Activated naive CD4-positive, alpha-beta T cell (primary cell): ENCODE measurements around the gene ARGLU1.
A peak's percentile ranks its signal among the peaks of the same experiment; 100 is the strongest.
"Not testable (repeated sequence)": the region's sequence is repeated elsewhere in the genome, so short reads cannot be mapped to it uniquely, and the experiment has no call there.

Experiments
- DNase-seq, 4 experiments: peaks; one replicate each; lab custom pipeline; 2025; lab: John Stamatoyannopoulos, UW

Gene ARGLU1, protein sequence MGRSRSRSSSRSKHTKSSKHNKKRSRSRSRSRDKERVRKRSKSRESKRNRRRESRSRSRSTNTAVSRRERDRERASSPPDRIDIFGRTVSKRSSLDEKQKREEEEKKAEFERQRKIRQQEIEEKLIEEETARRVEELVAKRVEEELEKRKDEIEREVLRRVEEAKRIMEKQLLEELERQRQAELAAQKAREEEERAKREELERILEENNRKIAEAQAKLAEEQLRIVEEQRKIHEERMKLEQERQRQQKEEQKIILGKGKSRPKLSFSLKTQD

GRCh38 chr13:106567474-106568298 lies at the start of gene ARGLU1:
Gene ARGLU1 (minus strand): TSS chr13:106568137. CDS start chr13:106567919, 218 bp downstream.
- peak; percentile 87 to 98 (median 92) for DNase-seq

DNA sequence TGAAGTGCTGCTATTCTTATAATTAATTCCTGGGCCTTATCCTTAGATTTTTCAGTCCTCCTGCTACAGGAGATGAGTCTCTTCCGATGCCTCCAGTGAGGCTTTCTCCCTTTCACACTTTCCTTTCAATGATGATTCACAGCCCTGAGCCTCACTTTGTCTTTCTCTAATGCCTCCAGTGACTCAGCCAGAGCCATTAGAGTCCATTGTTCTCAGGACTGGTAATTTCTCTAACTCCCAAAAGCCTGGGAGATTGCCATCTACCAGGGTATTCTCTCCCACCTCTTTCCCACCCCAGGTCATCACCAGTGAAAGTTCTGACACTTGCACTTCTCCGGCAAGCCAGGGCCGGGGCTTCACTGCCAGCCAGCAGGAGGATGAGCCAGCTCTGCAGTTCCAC lies 49.6 kb upstream of the ARGLU1 start:
- no peak for DNase-seq

GRCh38 chr13:106616729-106617128 lies 48.8 kb upstream of the ARGLU1 start:
- DNase-seq, result no peak

DNA sequence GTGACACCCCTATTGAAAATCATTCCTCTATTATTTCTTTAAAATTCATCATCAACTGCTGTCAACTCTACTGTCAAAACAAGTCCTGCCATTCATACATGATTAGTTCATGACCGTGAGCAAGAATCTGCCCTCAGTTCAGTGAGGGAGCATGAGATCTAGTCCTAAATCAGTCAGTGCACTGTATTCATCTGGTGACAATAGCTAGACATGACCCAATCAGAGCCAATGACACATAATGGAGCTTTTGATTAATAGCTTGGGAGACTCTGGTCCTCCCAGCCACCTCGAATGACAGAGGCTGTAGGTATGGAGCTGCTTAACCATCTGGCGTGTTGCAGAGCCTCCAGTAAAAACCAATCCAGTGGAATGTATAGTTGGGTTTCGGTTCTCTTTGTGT lies 46.9 kb upstream of the ARGLU1 start:
- DNase-seq, result no peak

DNA sequence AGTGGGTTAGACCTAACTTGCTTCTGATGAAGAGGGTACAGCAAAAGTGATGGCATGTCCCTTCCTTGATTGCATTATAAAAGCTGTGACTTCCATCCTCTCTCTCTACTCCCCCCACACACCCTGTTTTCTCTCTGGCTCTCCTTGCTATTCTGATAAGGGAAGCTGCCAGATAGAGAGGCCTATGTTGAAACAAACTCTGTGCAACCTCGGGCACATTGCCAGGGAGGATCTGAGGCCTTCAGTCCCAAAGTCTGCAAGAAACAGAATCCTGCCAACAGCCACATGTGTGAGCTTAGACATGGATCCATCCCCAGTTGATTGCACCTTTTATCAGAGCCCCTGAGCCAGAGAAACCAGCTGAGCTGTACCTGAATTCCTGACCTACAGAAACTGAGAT lies 44.8 kb upstream of the ARGLU1 start:
- DNase-seq, result no peak

DNA sequence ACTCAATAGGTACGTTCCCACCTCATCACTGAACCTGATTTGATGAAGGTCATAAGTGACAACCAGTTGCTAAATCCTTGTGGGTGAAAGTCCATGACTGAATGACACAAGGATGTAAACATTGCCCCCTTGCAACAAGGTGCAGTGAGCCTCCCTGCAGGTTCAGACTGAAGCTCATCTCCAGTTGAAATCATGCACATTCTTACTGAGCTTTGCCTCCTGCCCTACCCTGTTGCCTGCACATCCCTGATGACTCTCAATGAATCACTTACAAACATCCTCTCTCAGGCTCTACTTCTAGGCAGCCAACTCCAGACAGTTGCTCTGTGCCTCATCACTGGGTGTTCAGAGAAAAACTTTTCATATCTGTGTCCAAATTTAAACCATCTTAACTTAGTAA lies 42.5 kb upstream of the ARGLU1 start:
- no peak for DNase-seq

GRCh38 chr13:106609116-106609515 lies 41.2 kb upstream of the ARGLU1 start:
- DNase-seq, result no peak

- no peak for DNase-seq
These were observed 35.6 kb upstream of the ARGLU1 start for GRCh38 chr13:106603546-106603945.

DNA sequence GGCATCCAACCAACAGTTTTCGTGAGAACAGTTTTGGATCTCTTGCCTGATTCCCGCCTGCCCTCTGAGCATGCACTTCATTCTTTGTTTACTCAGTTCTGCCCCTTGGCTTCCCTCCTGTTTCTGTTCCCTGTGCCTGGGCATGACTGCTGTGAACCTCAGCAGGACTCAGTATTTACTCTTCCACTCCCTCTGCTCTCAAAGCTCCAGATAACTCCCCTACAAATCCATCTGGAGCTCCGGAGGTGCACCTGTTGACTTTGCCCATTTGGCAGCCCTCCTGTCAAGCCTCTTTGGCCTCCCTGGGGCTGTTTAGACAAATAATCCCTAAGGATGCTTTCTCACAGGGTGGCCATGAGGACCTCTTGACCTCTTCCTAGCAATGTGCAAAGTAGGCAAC lies 34.2 kb upstream of the ARGLU1 start:
- no peak for DNase-seq

DNA sequence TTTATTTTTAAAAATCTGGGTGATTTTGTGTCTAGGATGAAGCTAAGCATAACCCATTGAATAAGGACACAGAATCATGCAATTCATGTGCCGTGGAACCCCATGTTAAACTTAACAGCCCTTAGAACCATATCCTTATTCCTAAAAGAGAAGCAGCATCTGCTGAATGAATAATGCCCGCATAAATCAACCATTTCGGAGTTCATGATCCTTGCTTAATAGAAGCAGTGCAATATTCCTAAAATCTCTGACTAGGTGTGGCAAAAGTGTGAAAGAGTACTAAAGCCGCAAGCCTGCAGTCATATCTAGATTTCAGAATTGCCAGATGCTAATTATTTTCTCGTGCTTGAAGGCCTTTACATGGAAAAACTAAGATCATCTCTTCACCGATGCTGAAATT lies 33.6 kb upstream of the ARGLU1 start:
- DNase-seq, result no peak

DNA sequence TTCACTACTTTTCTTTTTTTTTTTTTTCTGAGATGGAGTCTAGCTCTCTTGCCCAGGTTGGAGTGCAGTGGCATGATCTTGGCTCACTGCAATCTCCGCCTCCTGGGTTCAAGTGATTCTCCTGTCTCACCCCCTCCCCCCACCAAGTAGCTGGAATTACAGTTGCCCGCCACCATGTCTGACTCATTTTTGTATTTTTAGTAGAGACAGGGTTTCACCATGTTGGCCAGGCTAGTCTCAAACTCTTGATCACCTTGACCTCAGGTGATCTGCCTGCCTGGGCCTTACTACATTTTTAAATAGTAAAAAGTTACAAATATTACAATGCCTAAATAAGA lies 32.8 kb upstream of the ARGLU1 start:
- not testable (repeated sequence) for DNase-seq

- DNase-seq, result no peak
These were observed 32.2 kb upstream of the ARGLU1 start for GRCh38 chr13:106599875-106600797.

DNA sequence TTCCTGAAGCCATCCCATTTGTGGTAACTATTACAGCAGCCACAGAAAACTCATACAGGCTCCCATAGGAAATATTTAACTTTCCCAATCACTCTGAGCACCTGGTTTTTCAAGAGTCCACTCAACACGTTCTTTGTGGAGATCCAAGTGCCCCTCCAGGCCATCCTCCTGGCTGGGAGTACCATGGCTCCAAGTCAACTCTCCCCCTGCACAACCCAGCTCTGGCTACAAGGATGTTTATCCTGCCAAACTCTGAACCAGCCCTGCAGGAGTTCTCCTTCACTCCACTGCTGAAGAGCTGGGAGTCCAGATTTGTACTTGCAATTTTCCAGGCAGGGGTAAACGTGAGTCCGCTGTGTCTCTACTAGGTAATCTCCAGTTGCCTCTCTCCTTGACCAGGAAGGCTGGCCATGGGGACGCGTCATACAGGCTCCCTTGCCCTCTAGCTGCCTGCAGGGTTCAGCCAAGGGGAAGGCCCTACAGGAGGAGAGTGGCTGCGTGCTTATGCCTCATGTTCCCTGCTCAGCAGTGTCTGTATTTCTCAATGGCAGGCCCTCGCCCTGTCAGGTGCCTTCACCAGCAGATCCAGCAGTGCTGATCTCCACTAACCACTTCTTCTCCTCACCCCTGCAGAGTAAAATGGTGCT lies 29.9 kb upstream of the ARGLU1 start:
- DNase-seq, result no peak

GRCh38 chr13:106597186-106597585 lies 29.2 kb upstream of the ARGLU1 start:
- no peak for DNase-seq

DNA sequence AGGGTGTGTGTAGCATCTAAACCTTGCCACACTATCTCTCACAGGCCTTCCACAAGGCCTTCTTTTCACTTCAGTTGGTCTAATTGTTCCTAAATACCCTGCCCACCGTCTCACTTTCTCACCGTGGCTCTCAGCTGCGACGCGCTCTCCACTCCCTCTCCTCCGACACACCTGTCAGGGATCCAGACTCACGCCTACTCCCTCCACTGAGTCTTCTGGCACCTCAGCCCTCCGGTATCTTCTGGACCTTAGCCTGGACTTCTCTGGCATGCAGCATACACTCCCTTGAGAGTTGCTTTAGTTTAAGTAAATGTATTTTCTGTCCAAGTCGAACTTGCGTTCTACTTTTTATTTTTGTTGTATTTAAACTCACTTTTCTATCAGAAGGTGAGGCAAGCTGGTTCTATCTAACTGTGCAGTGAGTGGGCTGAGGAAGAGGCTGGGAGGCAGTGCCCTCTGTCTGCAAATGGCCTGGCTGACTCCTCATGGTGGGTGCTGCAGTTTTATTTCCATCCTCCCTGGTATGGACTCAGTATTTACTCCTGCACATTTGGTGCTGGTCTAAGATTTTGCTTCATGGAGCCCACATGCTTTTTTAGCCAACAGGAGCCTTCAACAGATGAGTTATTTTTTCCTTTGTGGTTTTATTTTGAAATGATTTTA lies 28.5 kb upstream of the ARGLU1 start:
- DNase-seq, result no peak

DNA sequence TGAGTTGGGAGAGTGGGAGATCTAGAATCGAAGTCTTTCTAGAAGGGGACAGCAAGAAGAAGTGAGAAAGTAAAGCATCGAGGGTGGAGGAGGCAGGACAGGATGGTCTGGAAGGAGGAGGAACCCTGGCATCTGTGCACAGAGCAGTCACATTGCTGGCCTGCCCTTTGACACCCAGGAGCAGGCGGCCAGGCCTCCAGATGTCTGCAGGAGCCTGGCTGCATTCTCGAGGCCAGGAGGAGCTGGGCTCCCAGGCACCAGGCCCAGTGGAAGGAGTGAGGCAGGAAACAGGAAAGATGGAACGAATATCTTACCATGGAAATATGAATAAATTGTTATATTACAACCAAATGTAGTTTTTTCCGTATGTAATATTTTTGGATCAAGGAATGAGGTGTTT lies 27.7 kb upstream of the ARGLU1 start:
- no peak for DNase-seq

GRCh38 chr13:106594980-106595379 lies 27.0 kb upstream of the ARGLU1 start:
- no peak for DNase-seq

DNA sequence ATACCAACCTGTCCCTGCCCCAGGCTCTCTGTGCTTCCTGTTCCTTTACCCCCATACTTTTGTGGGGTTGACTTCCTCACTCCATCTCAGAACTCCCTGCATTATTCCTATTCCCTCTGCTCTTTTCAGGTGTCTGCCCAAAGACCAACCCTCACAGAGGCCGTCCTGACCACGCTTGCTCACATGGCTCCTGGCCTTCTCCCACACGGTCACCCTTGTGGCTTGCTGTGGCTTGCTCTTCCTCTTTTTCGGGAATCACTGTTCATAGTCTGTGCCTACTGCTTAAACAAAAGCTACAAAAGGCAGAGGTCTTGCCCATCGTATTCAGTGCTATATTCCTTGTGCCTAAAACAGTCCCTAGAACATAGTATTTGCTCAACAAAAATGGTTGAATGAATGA lies 25.2 kb upstream of the ARGLU1 start:
- no peak for DNase-seq

DNA sequence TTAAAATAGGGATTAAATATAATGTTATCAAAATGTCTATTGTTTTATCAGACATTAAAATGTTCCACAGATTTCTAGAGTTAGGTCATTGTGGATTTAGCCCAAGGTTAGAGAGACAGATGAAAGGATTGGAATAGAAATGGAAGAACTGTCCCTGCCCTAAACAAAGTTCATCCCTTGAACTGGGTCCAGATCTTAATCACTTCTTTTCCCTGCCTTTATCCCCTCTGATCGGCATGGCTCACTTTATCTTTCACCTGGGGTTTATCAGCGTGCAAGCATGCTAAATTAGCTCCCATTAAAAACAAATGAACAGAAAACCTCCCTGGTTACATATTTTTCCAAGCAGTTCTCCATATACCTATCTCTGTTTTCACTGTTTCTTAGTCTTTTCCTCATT lies 23.4 kb upstream of the ARGLU1 start:
- no peak for DNase-seq

DNA sequence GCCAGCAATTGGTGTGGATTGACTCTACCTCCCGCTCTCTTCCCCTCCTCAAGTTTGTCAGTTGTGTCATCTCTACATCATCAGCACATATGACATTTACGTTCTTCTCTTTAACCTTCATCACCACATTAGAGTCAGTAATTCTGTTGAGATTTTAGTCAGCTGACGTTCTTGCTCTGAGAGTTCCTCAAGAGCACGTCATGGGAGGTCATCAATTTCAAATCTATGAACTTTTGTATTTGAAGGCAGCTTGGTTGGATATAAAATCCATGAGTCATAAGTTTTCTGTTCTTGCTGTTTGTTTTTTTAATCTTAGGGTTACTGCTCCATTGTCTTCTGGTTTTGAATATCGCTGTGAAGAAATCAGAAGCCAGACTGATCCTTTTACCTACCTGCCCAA lies 21.8 kb upstream of the ARGLU1 start:
- no peak for DNase-seq

DNA sequence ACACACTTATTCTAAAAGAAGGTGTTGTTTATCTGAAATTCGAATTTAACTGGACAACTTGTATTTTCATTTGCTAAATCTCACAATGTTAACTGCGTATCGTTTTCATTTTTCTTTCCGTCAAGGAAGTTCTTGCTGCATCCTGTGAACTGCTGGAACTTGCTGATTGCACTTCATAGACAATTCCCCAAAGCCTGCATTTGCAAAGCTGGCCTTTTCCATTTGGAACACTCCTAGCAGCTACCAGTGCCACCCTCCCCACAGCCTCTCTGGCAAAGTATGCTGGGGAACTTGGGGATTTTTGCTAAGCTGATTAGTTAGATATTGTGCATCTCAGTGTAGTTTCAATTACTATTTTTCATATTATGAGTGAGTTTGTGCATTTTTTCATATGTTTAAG lies 20.4 kb upstream of the ARGLU1 start:
- no peak for DNase-seq

GRCh38 chr13:106587787-106588186 lies 19.9 kb upstream of the ARGLU1 start:
- DNase-seq, result no peak
